ENCODE measurements around the gene MAGEF1. TPM values are rescaled to one million over a fixed set of nuclear protein-coding genes. Genes with fewer than 3 reads are reported as not detected.

Gene MAGEF1
- total and polyA plus RNA-seq, 2 of the 13 experiments (the other 11 are each of a cell fraction or from before 2014, with no cell fraction given) = 26.0 to 62.4 TPM

GRCh38 chr3:184711493-184712247 is at the start of gene MAGEF1 (continued):
- TF ChIP-seq SP1 (IDR thresholded peaks at IDR 0.05) (no peak), SP1 (CRISPR knock-in tag; IDR thresholded peaks at IDR 0.05) (peak; percentile 70), XBP1 (CRISPR knock-in tag; IDR thresholded peaks at IDR 0.05) (no peak), IRF1 (CRISPR knock-in tag; IDR thresholded peaks at IDR 0.05; ENCODE audit: low read depth) (no peak), ZNF670 (CRISPR knock-in tag; IDR thresholded peaks at IDR 0.05; ENCODE audit: borderline replicate concordance) (peak; percentile 91; the same call in 1 of the 2 replicates), SRSF1 (optimal IDR thresholded peaks at IDR 0.05; ENCODE audit: low read depth, low read length) (peak; percentile 28), UBTF (CRISPR knock-in tag; IDR thresholded peaks at IDR 0.05) (peak; percentile 98), CREB1 (IDR thresholded peaks at IDR 0.05) (no peak), CREB1 (CRISPR knock-in tag; IDR thresholded peaks at IDR 0.05) (0 out of 2 replicates have a peak, but pooled peaks have one; percentile 23), SMARCE1 (IDR thresholded peaks at IDR 0.05; ENCODE audit: borderline replicate concordance) (no peak), SOX6 (IDR thresholded peaks at IDR 0.05) (no peak), SOX6 (CRISPR knock-in tag; IDR thresholded peaks at IDR 0.05) (peak; percentile 65), ZNF775 (CRISPR knock-in tag; IDR thresholded peaks at IDR 0.05; ENCODE audit: borderline replicate concordance) (no peak), ZNF496 (CRISPR knock-in tag; IDR thresholded peaks at IDR 0.05; ENCODE audit: insufficient replicate concordance) (no peak), ZNF276 (CRISPR knock-in tag; IDR thresholded peaks at IDR 0.05; ENCODE audit: low read depth) (no peak), ZNF441 (CRISPR knock-in tag; IDR thresholded peaks at IDR 0.05; ENCODE audit: borderline replicate concordance) (0 out of 2 replicates have a peak, but pooled peaks have one; percentile 33), SAFB2 (CRISPR knock-in tag; IDR thresholded peaks at IDR 0.05; ENCODE audit: borderline replicate concordance, low read depth) (peak; percentile 55; the same call in 1 of the 2 replicates), ZNF275 (CRISPR knock-in tag; IDR thresholded peaks at IDR 0.05; ENCODE audit: borderline replicate concordance) (peak; percentile 60; the same call in 1 of the 2 replicates), SMAD1 (CRISPR knock-in tag; IDR thresholded peaks at IDR 0.05; ENCODE audit: borderline replicate concordance, low read depth) (no peak; the same call in 1 of the 2 replicates), ZIK1 (CRISPR knock-in tag; IDR thresholded peaks at IDR 0.05; ENCODE audit: borderline replicate concordance, low read depth) (no peak; the same call in 1 of the 2 replicates), NFIB (CRISPR knock-in tag; IDR thresholded peaks at IDR 0.05; ENCODE audit: borderline replicate concordance) (no peak), SIN3A (IDR thresholded peaks at IDR 0.05; ENCODE audit: borderline replicate concordance, low read depth, low read length) (peak; percentile 42; the same call in 1 of the 2 replicates), XRCC5 (optimal IDR thresholded peaks at IDR 0.05; ENCODE audit: low read length) (no peak), ZNF766 (CRISPR knock-in tag; IDR thresholded peaks at IDR 0.05; ENCODE audit: borderline replicate concordance) (peak; percentile 87)
